Esophagus mucosa (tissue), 1 donor: ENCODE data around the gene USP53. TPM values are rescaled to one million over a fixed set of nuclear protein-coding genes. Genes with fewer than 3 reads are reported as not detected.
"Not testable (repeated sequence)": the region's sequence is repeated elsewhere in the genome, so short reads cannot be mapped to it uniquely, and the experiment has no call there.

Experiments used
- ATAC-seq: fragments of 200-7000 bp; cut with Tn5 transposase; one replicate; pipeline ENCODE4 v1.9.1; 2020
- total RNA-seq: library from RNA; stranded (reverse); gene quantifications from one replicate; pipeline ENCODE4 v1.2.4, GENCODE V29; 2023
- donor health status: DM: yes; HTN: yes; CAD: no.

USP53 gene
- total RNA-seq, 1 donor from 2014 or later, result 19.5 TPM

DNA sequence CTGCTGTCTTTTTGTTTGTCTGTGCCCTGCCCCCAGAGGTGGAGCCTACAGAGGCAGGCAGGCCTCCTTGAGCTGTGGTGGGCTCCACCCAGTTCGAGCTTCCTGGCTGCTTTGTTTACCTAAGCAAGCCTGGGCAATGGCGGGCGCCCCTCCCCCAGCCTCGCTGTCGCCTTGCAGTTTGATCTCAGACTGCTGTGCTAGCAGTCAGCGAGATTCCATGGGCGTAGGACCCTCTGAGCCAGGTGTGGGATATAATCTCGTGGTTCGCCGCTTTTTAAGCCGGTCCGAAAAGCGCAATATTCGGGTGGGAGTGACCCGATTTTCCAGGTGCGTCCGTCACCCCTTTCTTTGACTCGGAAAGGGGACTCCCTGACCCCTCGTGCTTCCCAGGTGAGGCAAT is 67.0 kb downstream of the USP53 start:
- not testable (repeated sequence) for ATAC-seq

DNA sequence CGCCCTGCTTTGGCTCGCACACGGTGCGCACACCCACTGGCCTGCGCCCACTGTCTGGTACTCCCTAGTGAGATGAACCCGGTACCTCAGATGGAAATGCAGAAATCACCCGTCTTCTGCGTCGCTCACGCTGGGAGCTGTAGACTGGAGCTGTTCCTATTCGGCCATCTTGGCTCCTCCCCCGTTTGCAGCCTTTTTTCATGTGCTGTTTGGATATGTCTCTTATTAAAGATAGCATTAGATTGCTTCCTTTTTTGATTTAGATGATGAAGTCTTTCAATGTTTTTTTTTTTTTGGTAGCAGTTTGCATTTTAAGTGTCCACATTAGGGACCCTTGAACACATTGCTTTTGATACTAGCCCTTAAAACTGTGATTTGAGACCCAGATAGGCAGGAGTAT is 67.4 kb downstream of the USP53 start:
- not testable (repeated sequence) for ATAC-seq

DNA sequence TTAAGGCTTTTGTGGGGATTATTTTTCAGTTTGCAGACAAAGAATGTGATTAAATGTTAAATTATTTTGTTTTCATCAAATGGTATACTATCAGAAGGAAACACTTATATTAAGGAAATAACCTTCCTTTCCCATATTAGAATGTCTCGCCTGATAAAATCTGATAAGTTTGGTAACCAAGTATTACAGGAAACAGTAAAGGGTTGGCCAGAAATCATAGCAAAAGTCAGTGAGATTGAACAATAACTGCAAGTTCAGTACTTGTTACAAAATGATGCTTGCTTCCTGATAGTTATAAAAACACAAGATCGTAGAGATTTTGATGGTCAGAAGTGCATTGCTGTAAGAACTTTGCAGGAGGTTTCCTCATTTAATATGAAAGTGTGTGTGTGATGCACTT is 68.9 kb downstream of the USP53 start:
- no peak for ATAC-seq

DNA sequence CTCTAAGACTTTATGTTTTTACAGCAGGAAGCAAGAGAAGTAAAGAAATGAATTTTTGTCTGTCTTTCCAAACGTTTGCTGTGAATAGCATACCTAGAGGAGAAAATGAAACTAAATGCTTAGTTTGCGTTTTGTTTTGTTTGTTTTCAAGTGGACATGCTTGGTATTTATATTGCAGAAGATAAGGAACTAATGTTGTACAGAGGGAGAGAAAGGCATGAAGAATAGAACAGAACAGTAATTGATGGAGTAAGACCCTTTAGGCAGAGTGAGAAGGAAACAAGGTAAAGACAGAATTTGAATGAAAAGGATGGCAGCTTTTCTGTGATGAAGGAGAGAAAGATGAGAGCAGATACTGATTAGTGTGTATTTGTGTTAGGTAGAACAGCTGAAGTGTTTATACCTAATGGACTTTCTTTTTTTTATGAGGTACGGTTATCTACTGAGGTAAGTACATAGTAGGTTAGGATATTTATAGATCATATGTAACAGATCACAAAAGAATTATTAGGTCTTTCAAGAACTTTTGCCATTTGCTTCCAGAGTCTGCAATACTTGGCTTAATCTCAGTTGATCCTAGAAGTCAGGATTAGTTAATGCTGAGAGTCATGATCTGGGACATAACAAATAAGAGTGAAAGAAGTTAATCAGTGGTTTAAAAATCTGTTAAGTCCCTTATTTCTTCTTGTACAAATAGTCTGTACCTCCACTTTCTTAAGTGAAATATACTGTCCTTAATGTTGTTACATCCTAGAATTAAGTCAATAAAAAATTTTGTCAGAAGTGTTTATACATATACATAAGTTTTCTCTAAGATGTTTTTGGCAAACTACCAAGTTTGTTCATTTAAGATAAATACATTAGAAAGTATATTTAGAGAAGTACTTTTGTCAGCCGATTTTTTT is 72.6 kb downstream of the USP53 start:
- peak; percentile 26 for ATAC-seq

DNA sequence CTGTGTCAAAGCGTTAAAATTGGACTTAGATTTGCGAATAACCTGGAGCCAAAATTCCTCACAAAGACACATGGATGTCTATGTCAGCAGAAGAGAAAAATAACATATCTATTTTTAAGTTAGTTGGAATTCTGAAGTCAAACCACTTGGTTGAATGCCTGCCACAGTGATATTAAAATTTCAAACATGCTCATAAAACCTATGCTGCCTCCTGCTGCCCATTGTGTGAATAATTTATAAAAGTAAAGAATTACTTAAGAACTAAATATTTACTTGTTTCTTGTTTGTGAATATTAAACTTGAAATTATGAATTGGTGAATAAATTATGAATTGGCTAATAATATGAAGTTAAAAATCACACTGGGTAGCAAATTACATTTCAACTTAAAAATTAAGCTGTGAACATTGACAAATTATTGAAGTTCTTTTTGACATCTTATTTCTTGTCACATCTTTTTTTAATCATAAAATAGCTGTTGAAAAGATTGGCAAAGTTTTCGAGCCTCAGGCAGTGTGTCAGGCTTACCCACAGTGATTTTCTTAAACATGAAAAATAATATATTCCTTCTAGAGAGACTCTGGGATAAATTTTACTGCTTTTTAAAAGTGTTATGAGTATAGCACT is 74.0 kb downstream of the USP53 start:
- no peak for ATAC-seq

DNA sequence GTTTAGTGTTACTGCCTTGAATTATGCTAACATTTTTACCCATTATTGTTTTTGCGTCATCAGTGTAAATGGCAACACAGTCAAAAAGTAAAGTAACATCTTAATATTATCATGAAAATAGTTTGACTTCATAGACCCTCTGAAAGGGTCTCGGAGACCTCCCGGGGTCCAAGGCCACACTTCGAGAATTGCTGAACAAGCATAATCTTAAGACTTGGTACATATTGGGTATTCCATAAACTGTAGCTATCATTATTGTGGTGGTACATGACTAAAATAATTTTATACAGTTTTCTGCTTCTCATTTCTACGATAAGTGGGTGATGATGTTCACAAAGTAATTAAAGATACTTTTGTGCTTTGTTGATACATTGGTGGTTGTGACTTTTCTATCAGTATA is 76.8 kb downstream of the USP53 start:
- ATAC-seq, result no peak

DNA sequence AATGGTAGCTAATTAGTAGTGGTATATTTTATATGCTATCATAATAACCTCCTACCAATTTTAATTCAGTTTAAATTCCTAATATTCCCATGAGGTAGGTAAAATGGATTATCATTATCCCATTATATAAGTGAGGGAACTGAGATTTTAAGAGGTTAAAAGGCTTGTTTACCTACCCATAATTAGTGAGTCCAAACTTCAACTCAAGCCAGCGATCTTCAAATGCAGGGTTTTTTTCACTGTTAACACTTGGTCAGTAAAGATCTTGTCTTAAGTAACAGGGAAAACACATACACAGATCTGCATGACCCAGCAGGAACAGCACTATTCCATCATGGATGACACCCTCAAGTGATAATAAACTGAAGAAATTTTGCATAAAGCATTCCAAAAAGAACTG is 78.1 kb downstream of the USP53 start:
- no peak for ATAC-seq

DNA sequence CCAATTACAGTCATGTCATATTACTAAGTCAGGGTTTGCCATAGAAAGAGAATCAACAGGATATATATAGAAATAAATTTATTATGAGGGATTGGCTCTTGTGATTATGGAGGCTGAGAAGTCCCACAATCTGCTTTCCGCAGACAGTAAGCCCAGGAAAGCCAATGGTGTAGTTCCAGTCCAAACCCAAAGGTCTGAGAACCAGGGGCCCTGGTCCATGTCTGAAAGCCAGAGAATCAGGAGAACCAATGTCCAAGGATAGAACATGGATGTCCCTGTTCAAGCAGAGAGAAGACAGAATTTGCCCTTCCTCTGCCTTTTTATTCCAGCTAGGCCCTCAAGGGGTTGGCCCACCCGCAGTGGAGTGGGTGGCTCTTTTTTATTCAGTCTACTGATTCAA is 83.8 kb downstream of the USP53 start:
- no peak for ATAC-seq

DNA sequence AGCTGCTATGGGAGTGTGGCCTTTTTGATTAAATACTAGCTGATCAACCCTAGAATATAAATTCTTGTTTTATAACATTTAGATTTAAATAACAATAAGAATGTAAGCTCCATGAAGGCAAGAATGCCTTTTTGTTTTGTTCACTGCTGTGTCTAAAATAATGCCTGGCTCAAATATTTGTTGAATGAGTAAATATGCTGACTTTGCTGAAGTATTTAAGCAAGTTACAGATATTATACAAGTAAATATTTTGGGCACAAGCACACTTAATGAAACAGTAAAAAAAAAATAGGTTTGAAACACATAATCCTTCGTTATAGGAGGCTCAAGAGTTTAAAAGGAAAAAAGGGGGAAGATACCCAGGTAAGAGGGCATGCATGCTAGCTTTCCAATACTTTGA is 85.3 kb downstream of the USP53 start:
- no peak for ATAC-seq

DNA sequence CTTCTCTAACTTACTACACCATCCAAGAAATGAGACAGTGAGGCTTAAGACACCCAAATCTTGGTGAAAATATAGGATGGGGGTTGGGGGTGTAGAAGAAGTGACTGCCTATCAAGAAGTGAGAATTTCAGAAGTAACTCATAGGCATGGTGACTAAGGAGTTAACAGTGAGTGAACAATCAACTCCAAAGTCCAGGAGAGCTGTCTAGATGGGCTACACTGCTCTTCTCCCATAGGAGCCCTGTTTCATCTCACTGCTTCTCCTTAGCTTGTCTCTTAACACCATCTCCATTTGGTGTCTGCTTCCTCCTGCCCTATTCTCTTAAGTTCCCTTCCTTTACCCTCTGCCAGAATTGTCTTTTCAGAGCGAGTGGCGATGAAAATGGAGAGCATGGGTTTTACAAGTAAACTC is 86.8 kb downstream of the USP53 start:
- no peak for ATAC-seq

DNA sequence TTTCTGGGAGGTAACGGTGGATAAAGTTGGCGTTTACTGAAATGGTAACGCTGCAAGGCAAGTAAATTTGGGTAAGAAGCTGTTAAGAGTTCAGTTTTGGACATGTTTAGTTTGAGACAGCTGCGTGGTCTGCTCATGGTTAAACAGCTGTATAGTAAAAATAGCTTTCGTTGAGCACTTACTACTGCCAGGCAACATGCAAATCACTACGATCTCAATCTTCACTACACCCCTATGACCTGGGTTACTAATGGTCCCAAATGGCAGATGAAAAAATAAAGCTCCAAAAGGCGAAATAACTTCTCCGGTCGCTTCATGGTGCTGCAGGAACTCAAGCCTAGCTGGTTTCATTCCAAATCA is 87.2 kb downstream of the USP53 start:
- ATAC-seq, result no peak

DNA sequence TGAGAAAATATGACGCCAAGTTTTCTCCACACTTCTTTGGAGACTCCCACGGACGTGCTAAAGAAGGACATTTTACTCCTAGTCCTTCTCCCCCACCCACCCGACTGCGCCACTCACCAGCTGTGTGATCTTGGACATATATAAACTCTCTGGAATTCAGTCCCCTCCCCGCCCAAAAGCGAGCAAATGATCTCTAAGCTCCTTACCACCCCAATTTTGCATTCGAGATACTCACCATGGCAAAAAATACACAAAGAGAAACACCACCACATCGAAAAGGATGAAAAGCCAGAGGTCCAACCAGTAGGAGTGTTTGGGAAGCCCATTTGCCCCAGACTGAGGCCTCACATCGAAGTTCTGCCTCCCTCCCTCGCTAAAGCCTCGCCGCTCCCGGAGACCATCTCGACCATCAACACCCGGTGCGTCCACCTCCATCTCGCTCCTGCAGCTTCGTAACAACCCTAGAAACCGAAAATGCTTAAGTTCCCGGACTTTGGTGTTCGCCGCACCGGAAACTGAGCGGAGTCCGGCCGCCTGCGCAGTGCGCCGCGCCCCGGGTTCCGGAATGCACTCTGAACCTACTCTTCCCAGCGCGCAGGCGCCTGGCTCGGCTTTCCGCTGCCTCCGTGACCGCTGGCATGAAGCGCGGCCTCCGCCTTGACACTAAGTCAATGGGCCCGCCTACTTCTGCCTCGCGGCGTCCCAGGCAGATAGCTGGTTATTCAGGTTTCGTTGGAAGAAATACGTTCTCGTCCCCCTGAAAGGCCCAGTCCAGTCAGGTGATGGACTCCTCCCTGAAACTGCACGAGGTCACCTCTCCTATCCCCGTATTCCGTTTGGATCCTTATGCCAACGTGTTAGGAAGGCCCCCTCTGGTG is 87.8 kb downstream of the USP53 start:
- ATAC-seq, result peak; percentile 99

DNA sequence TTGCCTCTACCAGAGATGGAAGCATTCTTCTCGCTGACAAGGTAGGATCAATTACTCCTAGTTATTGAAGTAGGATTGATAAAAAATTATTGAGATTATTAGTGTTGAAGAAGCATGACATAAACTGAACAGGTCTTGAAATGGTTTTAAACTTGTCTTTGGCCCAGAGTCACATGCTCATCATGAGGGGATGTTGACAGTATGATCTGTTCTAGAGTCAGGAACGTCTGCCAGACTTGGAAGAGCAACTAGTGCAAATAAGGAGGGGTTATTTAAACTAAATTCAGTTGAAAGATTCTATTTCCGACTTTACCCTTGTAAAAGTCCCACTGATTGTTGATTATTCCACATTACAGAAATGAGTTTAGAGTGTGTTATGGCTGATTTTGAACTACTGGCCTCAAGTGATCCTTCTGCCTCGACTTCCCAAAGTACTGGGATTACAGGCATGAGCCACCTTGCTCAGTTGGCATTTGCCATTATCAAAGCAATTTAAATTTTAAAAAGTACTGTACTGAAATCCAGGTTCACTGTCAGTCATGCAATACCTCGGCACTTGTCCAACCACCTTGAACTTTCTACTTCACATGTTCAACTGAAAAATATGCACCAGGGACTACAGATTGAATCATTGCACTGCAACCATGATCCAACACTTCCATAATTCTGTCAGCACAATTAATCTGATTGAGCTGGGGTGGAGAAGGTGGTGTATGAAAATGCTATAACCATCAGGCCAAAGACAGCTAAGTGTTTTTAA is 89.7 kb downstream of the USP53 start:
- ATAC-seq, result no peak

DNA sequence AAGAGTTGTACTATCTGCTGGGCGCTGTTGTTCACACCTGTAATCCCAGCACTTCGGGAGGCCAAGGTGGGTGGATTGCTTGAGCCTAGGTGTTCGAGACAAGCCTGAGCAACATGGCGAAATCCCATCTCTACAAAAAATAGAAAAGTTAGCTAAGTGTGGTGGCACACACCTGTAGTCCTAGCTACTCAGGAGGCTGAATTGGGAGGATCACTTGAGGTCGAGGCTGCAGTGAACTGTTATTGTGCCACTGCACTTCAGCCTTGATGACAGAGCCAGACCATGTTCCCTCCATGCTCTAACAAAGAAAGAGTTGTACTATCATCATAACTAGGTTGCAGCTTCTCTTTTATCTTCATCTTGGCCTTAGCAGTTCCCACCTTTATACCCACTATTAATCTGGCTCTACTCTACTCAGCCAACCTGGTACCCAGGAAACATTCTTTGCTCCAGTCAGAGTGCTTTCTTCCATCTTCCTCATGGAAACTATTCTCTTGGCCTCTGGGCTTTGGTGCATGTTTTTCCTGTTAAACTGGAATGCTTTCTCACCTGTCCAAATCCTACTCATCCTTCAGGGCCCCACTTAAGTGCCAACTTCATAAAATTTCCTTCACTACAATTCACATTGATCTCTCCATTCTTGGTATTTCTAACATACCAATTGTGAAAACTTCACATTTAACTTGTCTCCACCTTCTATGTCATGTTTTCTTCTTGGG is 91.2 kb downstream of the USP53 start:
- ATAC-seq, result no peak

DNA sequence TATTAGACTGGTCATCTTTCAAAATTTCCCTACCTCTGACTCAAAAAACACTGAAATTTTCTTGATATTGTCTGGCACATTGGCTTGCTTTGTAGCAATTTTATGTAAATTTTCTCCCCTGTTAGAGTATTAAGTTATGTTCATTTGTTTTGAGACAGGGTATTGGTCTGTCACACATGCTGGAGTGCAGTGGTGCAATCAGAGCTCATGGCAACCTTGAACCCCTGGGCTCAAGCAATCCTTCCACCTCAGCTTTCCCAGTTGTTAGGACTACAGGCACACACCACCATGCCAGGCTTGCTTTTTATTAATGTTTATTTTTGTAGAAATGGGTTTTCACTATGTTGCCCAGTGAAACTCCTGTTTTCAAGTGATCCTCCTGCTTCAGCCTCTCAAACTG is 91.9 kb downstream of the USP53 start:
- no peak for ATAC-seq

DNA sequence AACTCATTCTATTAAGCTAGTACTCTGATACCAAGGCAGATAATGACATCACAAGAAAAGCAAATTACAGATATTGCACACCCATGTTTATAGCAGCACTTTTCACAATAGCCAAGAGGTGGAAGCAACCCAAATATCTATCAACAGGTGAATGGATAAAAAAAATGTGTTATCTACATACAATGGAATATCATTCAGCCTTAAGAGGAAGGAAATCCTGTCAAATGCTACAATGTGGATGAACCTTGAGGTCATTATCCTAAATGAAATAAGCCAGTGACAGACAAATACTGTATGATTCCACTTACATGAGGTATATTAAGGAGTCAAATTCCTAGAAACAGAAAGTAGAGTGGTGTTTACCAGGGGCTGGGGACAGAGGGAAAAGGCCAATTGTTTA is 95.1 kb downstream of the USP53 start:
- ATAC-seq, result no peak

DNA sequence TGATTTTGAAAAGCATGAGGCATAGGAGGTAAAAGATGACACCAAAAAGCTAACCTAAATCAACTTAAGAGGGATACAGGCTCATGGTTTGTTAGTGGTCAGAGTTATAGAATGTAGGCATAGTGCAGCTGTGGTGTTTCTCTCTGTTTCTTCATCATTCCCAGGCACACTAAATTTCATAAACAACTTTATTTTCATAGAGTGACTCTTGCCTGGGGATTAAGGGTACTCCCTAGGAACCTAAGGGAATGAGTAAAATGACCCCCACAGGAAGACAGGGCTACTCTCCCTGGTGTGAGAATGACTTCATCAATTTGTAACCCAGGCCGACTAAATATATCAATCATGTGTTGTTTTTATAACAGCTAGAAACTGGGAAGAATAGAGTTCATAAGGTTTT is 98.3 kb downstream of the USP53 start:
- no peak for ATAC-seq

DNA sequence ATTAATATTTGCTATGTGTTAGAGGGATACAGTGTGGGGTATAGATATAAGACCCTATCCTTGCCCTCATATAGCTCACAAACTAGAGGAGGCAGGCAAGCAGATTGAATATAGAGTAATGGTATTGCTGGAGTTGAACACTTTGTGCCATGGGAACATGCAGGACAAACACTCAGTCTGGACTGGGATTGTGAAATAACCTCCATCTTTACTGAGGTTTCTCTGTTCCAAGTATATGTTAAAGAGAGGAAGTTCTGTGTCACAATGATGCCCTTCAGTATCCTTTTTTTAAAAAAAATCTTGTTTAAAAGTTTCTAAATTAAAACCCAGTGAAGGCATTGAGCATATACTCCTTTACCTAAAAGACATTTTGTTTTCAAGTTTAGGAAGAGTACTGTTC is 100.7 kb downstream of the USP53 start:
- no peak for ATAC-seq

DNA sequence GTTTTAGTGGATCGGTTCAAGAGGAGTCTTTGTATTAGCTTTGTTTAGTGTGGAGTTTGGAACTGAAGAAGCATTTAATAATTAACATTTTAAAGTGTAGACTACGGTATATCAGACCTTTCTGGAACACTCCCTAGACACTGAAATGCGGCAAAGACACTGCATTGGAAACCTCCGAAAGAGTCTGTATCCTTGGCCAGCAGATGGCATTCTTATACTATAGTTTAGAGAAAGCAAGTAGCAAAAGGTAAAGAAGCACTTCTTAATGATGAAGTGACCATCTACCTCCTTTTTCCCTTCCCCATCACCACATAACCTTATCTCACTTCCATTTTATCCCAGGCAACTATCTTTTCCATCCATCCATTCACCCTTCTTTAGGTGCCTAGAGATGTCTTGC is 101.8 kb downstream of the USP53 start:
- peak; percentile 81 for ATAC-seq

DNA sequence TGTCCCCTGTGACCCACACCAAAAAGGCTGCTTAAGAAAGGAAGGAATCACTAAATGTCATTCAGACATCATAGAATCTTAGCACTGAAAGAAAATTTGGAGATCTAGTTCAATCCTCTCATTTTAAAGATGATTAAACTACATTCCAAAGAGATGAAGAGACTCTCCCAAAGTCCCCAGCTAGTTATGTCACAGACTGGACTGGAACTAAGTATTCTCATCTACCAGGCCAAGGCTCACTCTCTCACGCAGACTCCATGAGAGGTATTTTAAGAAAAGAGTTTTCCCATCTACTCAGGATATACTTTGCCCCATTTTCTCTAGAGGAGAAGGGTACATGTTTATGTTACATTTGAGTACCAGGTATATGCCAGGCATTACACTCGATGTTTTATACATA is 102.5 kb downstream of the USP53 start:
- ATAC-seq, result no peak

DNA sequence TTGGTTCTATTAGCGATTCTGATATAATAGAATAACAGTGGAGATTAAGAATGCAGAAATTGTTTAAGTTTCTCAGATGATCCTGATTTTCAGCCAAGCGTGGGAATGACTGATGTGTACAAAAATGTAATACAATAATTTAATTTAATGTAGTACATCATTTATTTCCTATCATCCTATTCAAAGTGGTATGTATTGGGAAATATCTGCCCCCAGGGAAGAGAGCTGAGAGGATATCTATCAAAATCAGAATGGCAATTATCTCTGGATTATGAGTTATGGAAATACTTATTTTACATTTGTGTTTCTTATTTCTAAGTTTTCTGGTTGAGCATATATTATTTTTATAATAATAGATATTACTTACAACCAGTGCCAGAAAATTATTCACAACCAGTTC is 105.5 kb downstream of the USP53 start:
- no peak for ATAC-seq
